Endothelial cell (in vitro differentiated cells): ENCODE results near the gene GALNT14. TPM values are rescaled to one million over a fixed set of nuclear protein-coding genes. Genes with fewer than 3 reads are reported as not detected.

Experiments
- DNase-seq: peaks from one replicate; pipeline ENCODE4 v3.0.0; 2021; ENCODE audit warnings: low spot score
- H3K27ac Mint-ChIP-seq: one replicate; pipeline ENCODE4 v1.8.0; 2021; ENCODE audit warnings: mixed read lengths, inconsistent platforms; ENCODE audit not compliant: unreplicated experiment
- H3K27me3 Mint-ChIP-seq: one replicate; pipeline ENCODE4 v1.8.0; 2021; ENCODE audit warnings: mild to moderate bottlenecking, moderate library complexity, mixed read lengths, inconsistent platforms; ENCODE audit not compliant: unreplicated experiment
- H3K36me3 Mint-ChIP-seq: one replicate; pipeline ENCODE4 v1.8.0; 2021; ENCODE audit warnings: mild to moderate bottlenecking, low read depth, mixed read lengths, inconsistent platforms; ENCODE audit not compliant: unreplicated experiment
- H3K4me1 Mint-ChIP-seq: one replicate; pipeline ENCODE4 v1.8.0; 2021; ENCODE audit warnings: mild to moderate bottlenecking, mixed read lengths, inconsistent platforms; ENCODE audit not compliant: unreplicated experiment
- H3K4me3 Mint-ChIP-seq: one replicate; pipeline ENCODE4 v1.8.0; 2021; ENCODE audit warnings: mild to moderate bottlenecking, mixed read lengths, inconsistent platforms; ENCODE audit not compliant: unreplicated experiment
- H3K9me3 Mint-ChIP-seq: one replicate; pipeline ENCODE4 v1.8.0; 2021; ENCODE audit warnings: mixed read lengths, inconsistent platforms; ENCODE audit not compliant: unreplicated experiment
- CTCF ChIP-seq: fragments of 200-600 bp; sonication (generic); IDR thresholded peaks from one replicate; pipeline ENCODE4 v1.5.0; 2021; ENCODE audit warnings: antibody characterized with exemption; ENCODE audit not compliant: unreplicated experiment
- total RNA-seq: library from RNA; stranded (reverse); fragmentation: NEBNext Ultra II Directional; extraction: Animal tissue kit (Norgen Biotek cat#: 25700); gene quantifications from one replicate; pipeline ENCODE4 v1.2.1, GENCODE V29; 2021; ENCODE audit not compliant: unreplicated experiment

GALNT14 gene
- total RNA-seq, 1 donor from 2014 or later = 16.8 TPM

DNA sequence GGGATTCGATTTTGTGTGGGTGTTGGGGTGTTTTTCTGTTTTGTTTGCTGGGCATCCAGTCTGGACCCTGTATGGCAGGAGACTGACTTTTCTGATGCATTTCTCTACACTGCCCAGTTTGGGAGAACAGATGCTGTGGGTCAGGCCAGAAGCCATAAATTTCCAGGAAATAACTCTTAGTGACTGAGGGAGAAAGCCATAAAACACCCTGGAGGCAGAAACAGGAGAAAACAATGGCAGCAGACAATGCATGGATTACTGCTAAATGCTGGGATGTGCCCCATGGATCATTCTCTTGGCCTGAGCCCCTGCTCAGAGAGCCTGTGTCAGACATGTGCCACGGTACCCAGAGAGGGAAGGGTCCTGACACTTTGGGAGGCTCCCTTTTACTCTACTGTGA lies 197.4 kb downstream of the GALNT14 start:
- DNase-seq = no peak
- Mint-ChIP-seq H3K36me3 (peaks cover 4% of the 10 kb centered on the region), H3K4me1 (peaks cover 4% of the 10 kb centered on the region), H3K27ac (no peak overlapping the region), H3K27me3 (no peaks in the 10 kb centered on the region), H3K4me3 (no peak overlapping the region), H3K9me3 (no peaks in the 10 kb centered on the region)
- no peak for TF ChIP-seq CTCF

DNA sequence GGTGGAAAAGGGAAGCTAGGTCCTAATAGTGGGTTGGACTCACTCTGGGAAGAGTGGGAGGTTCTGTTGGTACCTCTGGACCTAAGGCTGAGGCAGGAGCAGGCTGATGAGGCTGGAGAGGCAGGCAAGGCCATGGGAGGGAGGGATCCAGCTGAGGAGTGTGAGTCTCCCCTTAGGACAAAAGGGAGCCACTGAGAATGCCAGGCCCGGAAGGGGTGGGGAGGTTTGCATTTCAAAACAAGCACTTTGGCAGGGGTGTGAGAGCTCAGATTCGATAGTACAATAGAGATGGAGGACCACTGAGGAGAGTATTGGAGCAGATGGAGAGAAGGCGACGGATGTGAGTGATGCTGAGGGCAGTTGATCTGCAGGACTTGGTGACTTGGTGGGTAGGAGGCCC lies 198.9 kb downstream of the GALNT14 start:
- DNase-seq = no peak
- TF ChIP-seq CTCF = no peak
- Mint-ChIP-seq H3K27ac (no peak overlapping the region), H3K27me3 (no peaks in the 10 kb centered on the region), H3K9me3 (no peaks in the 10 kb centered on the region), H3K4me3 (no peak overlapping the region), H3K36me3 (peaks cover 4% of the 10 kb centered on the region), H3K4me1 (peaks cover 4% of the 10 kb centered on the region)

DNA sequence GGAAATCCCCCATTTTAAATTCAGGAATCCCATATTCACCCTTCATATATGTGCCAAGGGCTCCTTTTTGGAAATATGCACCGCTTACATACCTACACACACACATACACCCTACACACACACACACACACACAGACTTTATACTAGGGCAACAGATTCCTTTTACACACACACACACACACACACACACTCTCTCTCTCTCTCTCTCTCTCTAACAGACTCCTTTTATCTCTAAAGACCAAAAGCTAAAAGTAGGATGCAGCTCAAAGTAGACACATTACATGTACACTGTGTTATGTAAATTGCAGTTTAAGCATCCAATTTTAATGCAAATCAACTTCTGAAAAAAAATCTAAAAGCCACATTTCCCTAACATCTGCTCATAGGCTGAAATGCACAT lies 200.0 kb downstream of the GALNT14 start:
- Mint-ChIP-seq H3K27ac (no peak overlapping the region), H3K4me1 (peaks cover 10% of the 10 kb centered on the region), H3K9me3 (no peaks in the 10 kb centered on the region), H3K36me3 (peaks cover 4% of the 10 kb centered on the region), H3K4me3 (peak overlapping the region; percentile 22), H3K27me3 (peaks cover 3% of the 10 kb centered on the region)
- no peak for TF ChIP-seq CTCF
- DNase-seq = no peak

DNA sequence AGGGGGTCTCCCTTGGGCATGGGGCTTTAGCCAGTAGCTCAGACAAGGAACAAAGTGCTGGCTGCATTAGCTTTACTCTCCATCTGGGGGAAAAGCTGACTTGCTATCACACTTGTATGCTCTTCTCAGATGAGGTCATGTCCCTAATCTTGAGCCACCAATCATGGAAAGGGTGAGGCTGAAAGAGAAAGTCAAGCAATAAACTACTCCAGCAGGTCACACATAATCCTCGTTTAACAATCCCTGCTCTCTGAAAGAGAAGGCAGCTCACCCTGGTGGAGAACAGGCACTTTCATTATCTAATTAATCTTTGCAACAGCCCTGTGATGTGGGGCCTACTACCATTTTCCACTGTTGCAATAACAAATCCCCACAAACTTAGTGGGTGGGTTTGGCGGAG lies 201.3 kb downstream of the GALNT14 start:
- no peak for TF ChIP-seq CTCF
- H3K27me3 Mint-ChIP-seq = peaks cover 3% of the 10 kb centered on the region
- no peaks in the 10 kb centered on the region for H3K9me3 Mint-ChIP-seq
- peaks cover 7% of the 10 kb centered on the region for H3K4me1 Mint-ChIP-seq
- no peak overlapping the region for H3K4me3 Mint-ChIP-seq
- no peak overlapping the region for H3K27ac Mint-ChIP-seq
- DNase-seq = no peak
- no peaks in the 10 kb centered on the region for H3K36me3 Mint-ChIP-seq

- Mint-ChIP-seq H3K36me3 (no peaks in the 10 kb centered on the region), H3K27me3 (peaks cover 3% of the 10 kb centered on the region), H3K9me3 (no peaks in the 10 kb centered on the region)
Measured at GRCh38 chr2:30935795-30936194, 202.4 kb downstream of the GALNT14 start.

More at GRCh38 chr2:30935795-30936194, 202.4 kb downstream of the GALNT14 start:
- DNase-seq = no peak
- Mint-ChIP-seq H3K4me3 (no peak overlapping the region), H3K27ac (no peak overlapping the region), H3K4me1 (peaks cover 6% of the 10 kb centered on the region)
- no peak for TF ChIP-seq CTCF
